GM18858 (cell line): Measurements from ENCODE around the gene TFCP2L1.

Experiments
- ATAC-seq: cut with Tn5 transposase; IDR thresholded peaks from one replicate; pipeline ENCODE4 v1.9.1; 2021; ENCODE audit not compliant: unreplicated experiment

TFCP2L1 gene

GRCh38 chr2:121179467-121179866 is 105.5 kb downstream of the TFCP2L1 start:
- no peak for ATAC-seq

- ATAC-seq = no peak
Observed at GRCh38 chr2:121178730-121179129, 106.3 kb downstream of the TFCP2L1 start.

DNA sequence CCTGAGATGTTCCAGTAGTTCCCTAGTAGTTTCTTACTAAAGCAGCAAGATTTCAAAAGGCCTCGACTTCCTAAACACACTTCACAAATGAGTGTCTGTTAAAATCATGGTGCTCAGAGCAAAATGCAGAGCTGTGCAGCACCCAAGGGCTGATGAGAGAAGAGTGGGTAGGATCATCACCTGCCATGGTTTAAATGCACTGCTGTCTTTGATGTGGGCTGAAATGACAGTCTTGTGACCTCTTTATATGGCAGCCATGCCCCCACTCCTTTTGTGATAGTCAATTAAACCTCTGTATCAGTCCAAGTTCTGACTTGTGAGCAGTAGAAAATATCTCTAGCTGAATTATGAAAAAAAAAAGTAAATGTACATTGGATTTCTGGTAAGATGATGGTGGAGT is 107.1 kb downstream of the TFCP2L1 start:
- no peak for ATAC-seq

DNA sequence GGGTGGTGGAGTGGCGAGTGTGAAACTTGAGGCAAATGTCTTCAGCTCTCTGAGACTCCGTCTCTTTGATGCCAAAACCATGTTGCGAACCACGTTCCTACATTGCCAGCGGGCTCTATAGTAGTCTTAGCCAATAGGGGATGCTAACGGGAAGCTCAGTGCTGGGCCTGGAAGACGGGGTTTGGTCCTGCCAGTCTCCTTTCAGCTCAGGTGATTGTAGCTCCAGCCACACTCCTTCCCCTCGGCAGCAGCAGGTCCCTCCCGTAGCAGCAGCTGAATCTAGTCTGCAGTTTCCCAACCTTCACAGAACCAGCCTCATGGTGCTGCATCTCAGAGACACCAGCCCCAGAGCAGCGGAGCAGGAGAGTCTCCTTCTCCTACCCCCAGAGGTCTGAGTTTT is 109.7 kb downstream of the TFCP2L1 start:
- no peak for ATAC-seq

GRCh38 chr2:121173806-121174205 is 111.2 kb downstream of the TFCP2L1 start:
- no peak for ATAC-seq

DNA sequence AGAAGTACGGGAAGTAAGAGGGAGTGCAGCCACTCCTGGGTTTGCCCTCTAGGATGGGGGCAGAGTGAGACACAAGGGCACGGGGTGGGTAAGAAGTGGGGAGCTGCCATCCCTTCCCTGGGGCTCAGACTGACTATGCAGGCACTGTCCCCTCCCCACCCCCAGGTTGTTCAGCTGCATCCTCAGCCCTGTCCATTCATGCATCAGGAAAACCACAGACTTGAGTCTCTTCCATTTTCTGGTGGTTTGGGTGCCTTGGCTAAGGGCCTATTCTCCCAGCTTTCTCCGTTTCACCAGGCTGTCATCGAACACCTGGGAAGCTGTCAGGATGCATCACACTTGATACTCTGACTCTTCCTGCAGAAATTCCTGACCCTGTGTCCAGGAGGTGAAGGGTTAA is 111.9 kb downstream of the TFCP2L1 start:
- no peak for ATAC-seq

DNA sequence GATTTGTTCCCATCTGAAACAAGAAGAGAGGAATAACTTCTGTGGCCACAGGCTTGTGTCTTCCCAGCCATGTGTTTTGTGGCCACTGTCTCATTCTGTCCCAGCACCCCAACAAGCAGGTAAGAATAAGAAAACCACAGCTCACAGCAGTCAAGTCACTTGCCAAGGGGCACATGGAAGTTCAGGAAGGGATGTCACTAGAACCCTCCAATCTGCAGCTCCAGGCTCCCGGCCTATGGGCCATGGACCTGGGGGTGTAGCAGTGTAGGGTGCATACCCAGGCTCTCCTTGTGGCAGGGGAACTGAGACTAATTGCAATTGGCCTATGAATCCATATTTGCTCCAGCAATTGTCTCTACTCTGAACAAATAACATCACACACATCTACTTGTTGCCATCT is 112.5 kb downstream of the TFCP2L1 start:
- ATAC-seq = no peak

- ATAC-seq = no peak
Observed at GRCh38 chr2:121171625-121172119, 113.3 kb downstream of the TFCP2L1 start.

- ATAC-seq = no peak
Observed at GRCh38 chr2:121170577-121170976, 114.4 kb downstream of the TFCP2L1 start.

DNA sequence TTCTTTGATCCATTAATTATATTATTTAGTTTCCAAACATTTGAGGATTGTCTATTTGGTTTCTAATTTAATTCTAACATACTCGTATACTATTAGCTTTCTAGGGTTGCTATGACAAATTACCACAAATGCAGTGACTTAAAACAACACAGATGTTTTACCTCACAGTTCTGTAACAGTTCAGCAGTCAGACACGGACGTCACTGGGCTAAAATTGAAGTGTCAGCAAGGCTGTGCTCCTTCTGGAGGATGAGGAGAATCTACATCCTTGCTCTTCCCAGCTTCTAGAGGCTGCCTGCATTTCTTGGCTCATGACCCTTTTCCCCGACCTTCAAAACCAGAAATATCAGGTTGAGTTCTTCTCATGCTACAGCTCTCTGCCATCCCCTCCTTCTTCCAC is 117.6 kb downstream of the TFCP2L1 start:
- no peak for ATAC-seq
